IMR-90 (cell line): ENCODE data around the gene RGP1. TPM values are rescaled to one million over a fixed set of nuclear protein-coding genes. Genes with fewer than 3 reads are reported as not detected.

ENCODE experiments used
- ATAC-seq: fragments of 200-7000 bp; cut with Tn5 transposase; 2 replicates; pipeline ENCODE4 v1.9.1; 2020; ENCODE audit warnings: low read depth, mild to moderate bottlenecking, moderate library complexity
- BruUV-seq: library from RNA; stranded (reverse); fragments of 400-500 nt; replicated peaks from 2 replicates; lab custom pipeline; 2021; lab: Mats Ljungman, UMichigan
- CTCF ChIA-PET: fragments of 300-600 bp; formaldehyde crosslinking; extraction: SDS; loops from one replicate; lab custom pipeline; 2021; ENCODE audit warnings: antibody characterized with exemption; lab: Yijun Ruan, JAX
- POLR2A ChIA-PET: fragments of 300-600 bp; sonication (Branson Sonifier 250); formaldehyde crosslinking; loops from one replicate; lab custom pipeline; 2022; ENCODE audit warnings: antibody characterized with exemption; ENCODE audit not compliant: unreplicated experiment; lab: Charles Lee
- DNase-seq: peaks from one replicate; pipeline ENCODE4 v3.0.0; 2013
- H2AFZ ChIP-seq: replicated peaks from 2 replicates; pipeline ENCODE3; 2013; ENCODE audit warnings: low read length, mild to moderate bottlenecking; ENCODE audit not compliant: poor library complexity
- H2AK5ac ChIP-seq: 2 replicates; pipeline ENCODE4 v1.6.1; 2013; ENCODE audit warnings: low read depth, low read length, inconsistent platforms
- H2AK9ac ChIP-seq: replicated peaks from 2 replicates; pipeline ENCODE3; 2013; ENCODE audit warnings: mild to moderate bottlenecking, low read depth, low read length, moderate library complexity; ENCODE audit not compliant: poor library complexity
- H2BK120ac ChIP-seq: 2 replicates; pipeline ENCODE4 v1.6.1; 2013; ENCODE audit warnings: low read depth, low read length, inconsistent platforms
- H2BK15ac ChIP-seq: 3 replicates; pipeline ENCODE4 v1.6.1; 2013; ENCODE audit warnings: low read depth, low read length, inconsistent platforms
- H2BK20ac ChIP-seq: 2 replicates; pipeline ENCODE4 v1.6.1; 2013; ENCODE audit warnings: low read depth, mild to moderate bottlenecking, inconsistent platforms, low read length, moderate library complexity
- H2BK5ac ChIP-seq: 2 replicates; pipeline ENCODE4 v1.6.1; 2013; ENCODE audit warnings: mild to moderate bottlenecking, low read depth, low read length, inconsistent platforms; ENCODE audit not compliant: poor library complexity, severe bottlenecking
- H3K14ac ChIP-seq: replicated peaks from 2 replicates; pipeline ENCODE4 v1.6.1; 2013; ENCODE audit warnings: low read depth, low read length, inconsistent platforms
- H3K18ac ChIP-seq: 2 replicates; pipeline ENCODE4 v1.6.1; 2013; ENCODE audit warnings: low read depth, low read length, control low read depth
- H3K23ac ChIP-seq: 2 replicates; pipeline ENCODE4 v1.6.1; 2013; ENCODE audit warnings: low read depth, low read length, inconsistent platforms
- H3K27ac ChIP-seq: 2 replicates; pipeline ENCODE4 v1.5.1; 2013; ENCODE audit warnings: mild to moderate bottlenecking, control low read depth, low read length; ENCODE audit not compliant: insufficient read depth
- H3K27me3 ChIP-seq: 2 replicates; pipeline ENCODE4 v1.6.1; 2013; ENCODE audit warnings: low read length; ENCODE audit not compliant: control insufficient read depth, insufficient read depth
- H3K36me3 ChIP-seq: 2 replicates; pipeline ENCODE4 v1.6.1; 2013; ENCODE audit warnings: low read length, mixed read lengths; ENCODE audit not compliant: control insufficient read depth, insufficient read depth
- H3K4ac ChIP-seq: 2 replicates; pipeline ENCODE4 v1.6.1; 2013; ENCODE audit warnings: low read depth, low read length, inconsistent platforms
- H3K4me1 ChIP-seq: 2 replicates; pipeline ENCODE4 v1.6.1; 2013; ENCODE audit warnings: low read length, mixed read lengths; ENCODE audit not compliant: control insufficient read depth, insufficient read depth
- H3K4me2 ChIP-seq: 2 replicates; pipeline ENCODE4 v1.6.1; 2013; ENCODE audit warnings: low read depth, mild to moderate bottlenecking, control low read depth, low read length, moderate library complexity
- H3K4me3 ChIP-seq: 2 replicates; pipeline ENCODE4 v1.5.1; 2013; ENCODE audit warnings: low read depth, mild to moderate bottlenecking, control low read depth, low read length, moderate library complexity; ENCODE audit not compliant: insufficient read depth
- H3K56ac ChIP-seq: 2 replicates; pipeline ENCODE4 v1.6.1; 2013; ENCODE audit warnings: low read length, inconsistent platforms; ENCODE audit not compliant: insufficient read depth; ENCODE audit errors: extremely low read depth
- H3K79me1 ChIP-seq, 2 experiments: 2 replicates each; pipeline ENCODE4 v1.6.1; 2013; ENCODE audit warnings: low read length in 2 of 2, inconsistent platforms in 1 of 2, low read depth in 1 of 2
- H3K9ac ChIP-seq: 2 replicates; pipeline ENCODE4 v1.6.1; 2013; ENCODE audit warnings: low read depth, low read length, control low read depth
- H3K9me1 ChIP-seq: 2 replicates; pipeline ENCODE4 v1.6.1; 2013; ENCODE audit warnings: low read length, inconsistent platforms; ENCODE audit not compliant: insufficient read depth
- H3K9me3 ChIP-seq: 2 replicates; pipeline ENCODE4 v1.6.1; 2013; ENCODE audit warnings: low read length; ENCODE audit not compliant: control insufficient read depth, insufficient read depth
- H4K20me1 ChIP-seq: 2 replicates; pipeline ENCODE4 v1.6.1; 2013; ENCODE audit warnings: low read length, inconsistent platforms; ENCODE audit not compliant: insufficient read depth
- H4K5ac ChIP-seq: 2 replicates; pipeline ENCODE4 v1.6.1; 2013; ENCODE audit warnings: mild to moderate bottlenecking, low read depth, low read length, control low read depth
- H4K8ac ChIP-seq, 2 experiments: 2 replicates each; pipeline ENCODE4 v1.6.1; 2013; ENCODE audit warnings: low read depth in 2 of 2, low read length in 2 of 2, control low read depth in 1 of 2, inconsistent platforms in 1 of 2
- H4K91ac ChIP-seq: 2 replicates; pipeline ENCODE4 v1.6.1; 2013; ENCODE audit warnings: low read depth, low read length, inconsistent platforms; ENCODE audit not compliant: insufficient read depth
- BHLHE40 ChIP-seq: fragments of 150-350 bp; IDR thresholded peaks from 2 replicates; pipeline ENCODE4 v1.6.1; 2016; ENCODE audit warnings: mild to moderate bottlenecking, low read depth, low read length
- CEBPB ChIP-seq: IDR thresholded peaks from 2 replicates; pipeline ENCODE4 v1.6.1; 2012; ENCODE audit warnings: low read depth, low read length, improper control_type of control experiment
- CHD1 ChIP-seq: IDR thresholded peaks from 2 replicates; pipeline ENCODE4 v1.6.1; 2012; ENCODE audit warnings: low read depth, low read length, improper control_type of control experiment
- CTCF ChIP-seq: conservative IDR thresholded peaks from 2 replicates; pipeline ENCODE4 v1.5.1; 2012; ENCODE audit warnings: mild to moderate bottlenecking, low read depth, low read length, improper control_type of control experiment
- ELK1 ChIP-seq: fragments of 150-350 bp; IDR thresholded peaks from 2 replicates; pipeline ENCODE4 v1.6.1; 2016; ENCODE audit warnings: low read depth, mild to moderate bottlenecking, low read length, moderate library complexity, borderline replicate concordance
- FOS ChIP-seq: fragments of 150-350 bp; IDR thresholded peaks from 2 replicates; pipeline ENCODE4 v1.6.1; 2016; ENCODE audit warnings: low read depth, low read length
- MAFK ChIP-seq: IDR thresholded peaks from 2 replicates; pipeline ENCODE4 v1.6.1; 2012; ENCODE audit warnings: low read depth, low read length, improper control_type of control experiment
- MAZ ChIP-seq: IDR thresholded peaks from 2 replicates; pipeline ENCODE4 v1.6.1; 2012; ENCODE audit warnings: low read depth, mild to moderate bottlenecking, low read length, improper control_type of control experiment, moderate library complexity, borderline replicate concordance
- MXI1 ChIP-seq: IDR thresholded peaks from 2 replicates; pipeline ENCODE4 v1.6.1; 2012; ENCODE audit warnings: low read depth, mild to moderate bottlenecking, low read length, moderate library complexity, borderline replicate concordance
- NFE2L2 ChIP-seq: fragments of 150-350 bp; IDR thresholded peaks from 2 replicates; pipeline ENCODE4 v1.6.1; 2016; ENCODE audit warnings: low read depth, mild to moderate bottlenecking, low read length
- POLR2A ChIP-seq: IDR thresholded peaks from 2 replicates; pipeline ENCODE4 v1.6.1; 2012; ENCODE audit warnings: mild to moderate bottlenecking, low read depth, low read length
- RAD21 ChIP-seq: IDR thresholded peaks from 2 replicates; pipeline ENCODE4 v1.6.1; 2012; ENCODE audit warnings: low read length, improper control_type of control experiment
- RCOR1 ChIP-seq: IDR thresholded peaks from 2 replicates; pipeline ENCODE4 v1.6.1; 2012; ENCODE audit warnings: mild to moderate bottlenecking, low read length, improper control_type of control experiment; ENCODE audit not compliant: insufficient replicate concordance
- SMC3 ChIP-seq: fragments of 150-350 bp; IDR thresholded peaks from 2 replicates; pipeline ENCODE4 v1.6.1; 2016; ENCODE audit warnings: low read depth, mild to moderate bottlenecking, antibody characterized with exemption, low read length, moderate library complexity
- USF2 ChIP-seq: fragments of 150-350 bp; IDR thresholded peaks from 2 replicates; pipeline ENCODE4 v1.6.1; 2017; ENCODE audit warnings: mild to moderate bottlenecking, antibody characterized with exemption, low read length, low read depth
- dilution Hi-C: fragments of 300-500 bp; cut with HindIII; formaldehyde crosslinking; loops from one replicate; pipeline ENCODE4 v1.14.3; 2018; ENCODE audit warnings: low sequenced_read_pairs; ENCODE audit not compliant: unreplicated experiment
- in situ Hi-C: fragments of 300-500 bp; cut with MboI; formaldehyde crosslinking; loops from 3 replicates; pipeline ENCODE4 v1.14.3; 2019; ENCODE audit warnings: low sequenced_read_pairs, inconsistent platforms, mixed read lengths
- intact Hi-C: fragments of 100-400 bp; cut with micrococcal nuclease; formaldehyde crosslinking; loops from 2 replicates; pipeline ENCODE4 v1.10.0; 2022
- polyA plus RNA-seq, 3 experiments: library from polyadenylated mRNA; depleted of rRNA; stranded (reverse); fragments of >200 nt; gene quantifications; 2 replicates each; pipeline ENCODE4 v1.2.3, GENCODE V29; 2012; ENCODE audit warnings: low replicate concordance in 1 of 3
- total RNA-seq: library from RNA; depleted of rRNA; stranded (reverse); fragments of >200 nt; gene quantifications from 2 replicates; pipeline ENCODE4 v1.2.3, GENCODE V29; 2012

RGP1 gene
- total and polyA plus RNA-seq, 2 of the 4 experiments (the other 2 are of a cell fraction), result 10.2 to 14.3 TPM

- ChIA-PET CTCF (interaction anchor here (0.5 to 1.0 kb wide), 2 partner anchors 31 to 372 kb away, joined by 3 read pairs; no protein-coding TSS in a partner anchor), POLR2A (interaction anchor here (1.3 kb wide), 1 partner anchor 16 kb away, joined by 4 read pairs; the partner anchor contains the start of gene SPAG8)
- Histone ChIP-seq H3K14ac (peak overlapping the region; percentile 55; the same call in 1 of the 2 replicates), H3K4me1 (peaks cover 25% of the 10 kb centered on the region), H3K18ac (no peak overlapping the region), H2AFZ (no peak overlapping the region), H3K4ac (no peak overlapping the region), H4K20me1 (no peaks in the 10 kb centered on the region), H3K9ac (no peak overlapping the region), H2AK9ac (no peak overlapping the region), H2BK5ac (no peak overlapping the region), H4K5ac (no peak overlapping the region), H3K27ac (no peak overlapping the region), H3K56ac (no peak overlapping the region), H3K4me3 (no peak overlapping the region), H3K9me3 (no peaks in the 10 kb centered on the region), H3K27me3 (no peaks in the 10 kb centered on the region), H4K8ac (no peak overlapping the region), H2BK20ac (0 out of 2 replicates have a peak overlapping the region, but pooled peaks have one; percentile 24), H4K91ac (no peak overlapping the region), H3K79me1 (peaks cover 27 to 67% of the 10 kb centered on the region in 2 experiments), H3K23ac (peak overlapping the region; percentile 29; the same call in 1 of the 2 replicates), H2BK120ac (no peak overlapping the region; the same call in 1 of the 2 replicates), H2BK15ac (no peak overlapping the region; the same call in 2 of the 3 replicates), H3K4me2 (no peak overlapping the region), H2AK5ac (no peak overlapping the region), H3K36me3 (peaks cover 9% of the 10 kb centered on the region), H3K9me1 (peaks cover 54% of the 10 kb centered on the region)
- in situ Hi-C loops, result no loop called here
- DNase-seq (peak; percentile 22), ATAC-seq (no peak)
- intact Hi-C loops, result no loop called here
- BruUV-seq, result no TSS peak
- dilution Hi-C loops, result no loop called here
- TF ChIP-seq RAD21 (no peak), POLR2A (no peak), CHD1 (no peak), MAFK (no peak), FOS (no peak), CTCF (no peak), SMC3 (no peak), CEBPB (no peak), RCOR1 (no peak), NFE2L2 (no peak), ELK1 (no peak), BHLHE40 (no peak), MXI1 (no peak), MAZ (no peak), USF2 (no peak)
Observed at GRCh38 chr9:35795695-35796094, 46.6 kb downstream of the RGP1 start.
